ENCODE results near the gene PPP1R14C. TPM values are rescaled to one million over a fixed set of nuclear protein-coding genes. Genes with fewer than 3 reads are reported as not detected.

PPP1R14C gene
- total and polyA plus RNA-seq, 2 experiments from 2014 or later = 8.2 to 10.1 TPM

DNA sequence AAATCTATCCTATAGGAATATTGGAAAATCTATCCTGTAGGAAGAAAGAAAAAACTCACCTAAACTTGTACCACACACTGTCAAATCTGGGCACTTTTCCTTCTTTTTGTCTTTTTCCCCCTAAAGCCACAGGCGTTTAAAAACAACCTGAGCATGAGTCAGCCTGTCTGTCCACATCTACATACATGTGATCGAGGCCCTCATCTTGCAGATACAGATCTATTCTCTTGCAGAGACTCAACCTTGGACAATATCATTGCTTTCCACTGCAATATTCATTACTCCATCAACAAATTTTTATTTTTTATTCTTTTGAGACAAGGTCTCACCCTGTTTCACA, 130.1 kb downstream of the PPP1R14C start:
- H3K9me3 ChIP-seq (ENCODE audit: low read depth) = no peaks in the 10 kb centered on the region
- no peak overlapping the region for H3K27ac ChIP-seq
- H3K4me3 ChIP-seq = no peak overlapping the region
- H3K36me3 ChIP-seq (ENCODE audit: low read depth) = no peaks in the 10 kb centered on the region
- no peaks in the 10 kb centered on the region for H3K79me2 ChIP-seq (ENCODE audit: insufficient read depth)
- H3F3A ChIP-seq (ENCODE audit: insufficient read depth) = peaks cover 16% of the 10 kb centered on the region
- DNase-seq = peak; percentile 37
- in situ Hi-C loops (cut with MboI) = no loop called here
- no peak overlapping the region for H3K4me2 ChIP-seq (ENCODE audit: unreplicated experiment)
- no peak for TF ChIP-seq EZH2phosphoT487 (IDR thresholded peaks at IDR 0.05; ENCODE audit: insufficient read depth, low read depth)
- no peak for TF ChIP-seq EZH2 (IDR thresholded peaks at IDR 0.05; ENCODE audit: insufficient read depth, poor library complexity, severe bottlenecking)
- H3K27me3 ChIP-seq (replicated peaks; ENCODE audit: insufficient read depth) = no peaks in the 10 kb centered on the region
- H3K4me1 ChIP-seq (ENCODE audit: insufficient read depth) = peaks cover 37% of the 10 kb centered on the region
- H4K20me1 ChIP-seq (ENCODE audit: insufficient read depth) = no peaks in the 10 kb centered on the region
- no peak overlapping the region for H3K9ac ChIP-seq
- 79 to 91% methylated on average over 2 of the region's 2 CpGs for WGBS, 2 experiments (ENCODE audit: low coverage in 1 of 2, low lambda C conversion rate in 2 of 2, missing lambda C conversion rate in 2 of 2)
- H2AFZ ChIP-seq = no peak overlapping the region
- no peaks in the 10 kb centered on the region for H3K9me2 ChIP-seq (ENCODE audit: insufficient read depth)

DNA sequence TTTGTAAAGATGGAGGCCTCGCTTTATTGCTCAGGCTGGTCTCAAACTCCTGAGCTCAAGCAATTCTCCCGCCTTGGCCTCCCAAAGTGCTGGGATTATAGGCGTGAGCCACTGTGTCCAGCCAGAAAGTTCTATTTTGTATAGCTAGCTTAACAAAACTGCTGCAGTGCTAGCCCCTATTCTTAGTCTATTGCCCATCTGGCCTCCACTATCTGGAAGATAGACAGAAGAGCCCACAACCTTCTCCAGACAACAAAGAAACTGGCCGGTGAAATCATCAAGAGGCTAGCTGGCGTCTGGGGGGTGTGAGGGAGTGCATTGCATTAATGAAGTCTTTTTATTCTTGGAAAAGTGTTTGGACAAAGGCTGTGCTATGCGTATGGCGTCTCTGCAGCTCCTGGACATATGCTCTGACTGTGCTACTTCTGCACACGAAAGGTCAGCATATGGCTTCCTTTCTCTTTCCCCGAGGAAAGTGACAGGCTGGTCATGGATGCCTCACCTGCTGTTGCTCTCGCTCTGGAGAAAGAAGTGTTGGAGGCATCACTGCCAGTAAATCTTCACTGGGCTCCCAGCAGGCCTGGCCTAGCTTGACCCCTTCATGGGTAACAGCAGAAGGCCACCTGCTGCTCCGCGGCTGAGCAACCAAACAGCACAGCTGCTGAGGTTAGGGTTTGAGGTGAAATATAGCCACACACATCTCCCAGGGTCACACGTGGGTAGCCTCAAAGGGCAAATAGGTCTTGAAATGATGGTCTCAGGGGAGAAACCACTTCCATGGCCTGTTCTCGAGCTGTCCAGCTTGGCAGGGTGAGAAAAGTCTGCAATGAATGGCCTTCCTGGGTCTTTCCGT, 130.8 kb downstream of the PPP1R14C start:
- 86 to 89% methylated on average over 15 of the region's 15 CpGs for WGBS, 2 experiments (ENCODE audit: low coverage in 1 of 2, low lambda C conversion rate in 2 of 2, missing lambda C conversion rate in 2 of 2)
- no peak overlapping the region for H3K4me2 ChIP-seq (ENCODE audit: unreplicated experiment)
- in situ Hi-C loops (cut with MboI) = no loop called here
- H3K9me2 ChIP-seq (ENCODE audit: insufficient read depth) = no peaks in the 10 kb centered on the region
- no peak overlapping the region for H3K9ac ChIP-seq
- no peaks in the 10 kb centered on the region for H3K36me3 ChIP-seq (ENCODE audit: low read depth)
- no peaks in the 10 kb centered on the region for H3K79me2 ChIP-seq (ENCODE audit: insufficient read depth)
- no peak for DNase-seq
- H3K4me3 ChIP-seq = no peak overlapping the region
- H3K4me1 ChIP-seq (ENCODE audit: insufficient read depth) = peaks cover 29% of the 10 kb centered on the region
- no peak overlapping the region for H3K27ac ChIP-seq
- no peak overlapping the region for H2AFZ ChIP-seq
- peaks cover 9% of the 10 kb centered on the region for H3F3A ChIP-seq (ENCODE audit: insufficient read depth)
- no peak for TF ChIP-seq EZH2phosphoT487 (IDR thresholded peaks at IDR 0.05; ENCODE audit: insufficient read depth, low read depth)
- TF ChIP-seq EZH2 (IDR thresholded peaks at IDR 0.05; ENCODE audit: insufficient read depth, poor library complexity, severe bottlenecking) = no peak
- no peaks in the 10 kb centered on the region for H3K9me3 ChIP-seq (ENCODE audit: low read depth)
- no peaks in the 10 kb centered on the region for H3K27me3 ChIP-seq (replicated peaks; ENCODE audit: insufficient read depth)
- H4K20me1 ChIP-seq (ENCODE audit: insufficient read depth) = no peaks in the 10 kb centered on the region

DNA sequence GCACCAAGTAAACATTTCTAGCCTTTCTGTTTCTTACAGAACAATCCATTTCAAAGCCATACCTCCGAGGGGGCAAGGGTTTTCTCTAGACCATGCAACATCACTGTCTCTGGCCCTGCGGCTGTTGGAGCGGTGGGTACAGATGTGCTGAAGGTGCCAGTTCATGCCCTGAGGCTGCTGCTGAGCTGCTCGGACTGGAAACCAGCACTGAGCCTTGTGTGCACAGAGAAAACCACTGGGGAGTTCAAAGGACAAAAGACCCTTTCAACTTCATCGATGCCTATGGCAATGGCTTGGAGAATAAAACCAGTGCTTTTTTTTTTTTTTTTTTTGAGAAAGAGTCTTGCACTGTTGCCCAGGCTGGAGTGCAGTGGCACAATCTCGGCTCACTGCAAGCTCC, 132.6 kb downstream of the PPP1R14C start:
- H3K27ac ChIP-seq = no peak overlapping the region
- peaks cover 14% of the 10 kb centered on the region for H3K4me1 ChIP-seq (ENCODE audit: insufficient read depth)
- no peaks in the 10 kb centered on the region for H3K79me2 ChIP-seq (ENCODE audit: insufficient read depth)
- DNase-seq = no peak
- in situ Hi-C loops (cut with MboI) = no loop called here
- WGBS, 2 experiments (ENCODE audit: low coverage in 1 of 2, low lambda C conversion rate in 2 of 2, missing lambda C conversion rate in 2 of 2) = 92 to 95% methylated on average over 6 of the region's 6 CpGs
- H3F3A ChIP-seq (ENCODE audit: insufficient read depth) = no peaks in the 10 kb centered on the region
- no peaks in the 10 kb centered on the region for H3K27me3 ChIP-seq (replicated peaks; ENCODE audit: insufficient read depth)
- H3K4me2 ChIP-seq (ENCODE audit: unreplicated experiment) = no peak overlapping the region
- no peaks in the 10 kb centered on the region for H3K36me3 ChIP-seq (ENCODE audit: low read depth)
- no peak overlapping the region for H3K4me3 ChIP-seq
- H3K9ac ChIP-seq = no peak overlapping the region
- no peaks in the 10 kb centered on the region for H4K20me1 ChIP-seq (ENCODE audit: insufficient read depth)
- H2AFZ ChIP-seq = no peak overlapping the region
- H3K9me2 ChIP-seq (ENCODE audit: insufficient read depth) = no peaks in the 10 kb centered on the region
- TF ChIP-seq EZH2 (IDR thresholded peaks at IDR 0.05; ENCODE audit: insufficient read depth, poor library complexity, severe bottlenecking) = no peak
- TF ChIP-seq EZH2phosphoT487 (IDR thresholded peaks at IDR 0.05; ENCODE audit: insufficient read depth, low read depth) = no peak
- no peaks in the 10 kb centered on the region for H3K9me3 ChIP-seq (ENCODE audit: low read depth)

DNA sequence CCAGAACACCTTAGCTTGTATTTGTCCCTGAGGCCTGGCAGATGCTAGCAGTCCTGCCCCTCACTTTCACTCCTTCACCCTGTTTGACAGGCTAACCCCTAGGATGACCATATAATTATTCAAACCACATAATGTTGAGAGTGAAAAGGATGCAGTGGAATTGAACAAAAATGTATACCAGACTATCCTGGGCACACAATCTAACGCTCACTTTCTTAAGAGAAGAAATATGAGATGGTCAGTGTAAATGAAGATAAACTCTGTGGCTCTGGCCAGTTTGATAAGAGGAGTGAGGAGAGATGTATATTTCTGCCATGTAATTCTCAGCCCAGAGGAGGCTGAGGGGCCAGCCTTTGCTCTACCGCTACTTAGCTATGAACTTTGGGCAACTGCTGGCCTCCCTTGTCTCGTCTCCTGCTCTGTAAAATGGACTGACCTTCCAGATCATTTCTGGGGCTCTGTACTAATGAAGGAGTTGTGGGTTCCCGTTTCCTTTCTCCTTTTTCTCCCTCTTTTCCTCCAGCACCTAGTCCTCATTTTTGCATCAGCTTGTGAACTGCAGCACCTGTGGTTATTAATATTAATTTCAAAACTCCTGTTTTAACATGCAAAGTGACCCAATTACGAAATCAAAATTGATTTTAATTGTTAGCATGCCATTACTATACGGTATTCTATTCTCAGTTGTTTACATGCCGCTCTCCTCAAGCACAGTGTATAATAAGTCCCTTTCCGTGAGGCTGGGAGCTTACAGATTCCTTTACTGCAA, 133.5 kb downstream of the PPP1R14C start:
- Histone ChIP-seq H3K4me2 (ENCODE audit: unreplicated experiment) (no peak overlapping the region), H3K9me3 (ENCODE audit: low read depth) (no peaks in the 10 kb centered on the region), H3K4me1 (ENCODE audit: insufficient read depth) (peaks cover 11% of the 10 kb centered on the region), H3K9me2 (ENCODE audit: insufficient read depth) (no peaks in the 10 kb centered on the region), H2AFZ (no peak overlapping the region), H3K4me3 (no peak overlapping the region), H3F3A (ENCODE audit: insufficient read depth) (no peaks in the 10 kb centered on the region), H3K36me3 (ENCODE audit: low read depth) (no peaks in the 10 kb centered on the region), H3K27me3 (replicated peaks; ENCODE audit: insufficient read depth) (no peaks in the 10 kb centered on the region), H3K9ac (no peak overlapping the region), H3K79me2 (ENCODE audit: insufficient read depth) (no peaks in the 10 kb centered on the region), H3K27ac (no peak overlapping the region), H4K20me1 (ENCODE audit: insufficient read depth) (no peaks in the 10 kb centered on the region)
- TF ChIP-seq EZH2phosphoT487 (IDR thresholded peaks at IDR 0.05; ENCODE audit: insufficient read depth, low read depth) (no peak), EZH2 (IDR thresholded peaks at IDR 0.05; ENCODE audit: insufficient read depth, poor library complexity, severe bottlenecking) (no peak)
- in situ Hi-C loops (cut with MboI) = no loop called here
- 87 to 90% methylated on average over 8 of the region's 8 CpGs for WGBS, 2 experiments (ENCODE audit: low coverage in 1 of 2, low lambda C conversion rate in 2 of 2, missing lambda C conversion rate in 2 of 2)
- DNase-seq = no peak

Measured in GM23248 (cell line).